SU-DHL-6 (cell line): Measurements from ENCODE around the gene MAL.

Source experiments
- CTCF ChIP-seq: fragments of 200-600 bp; sonication (generic); IDR thresholded peaks from one replicate; pipeline ENCODE4 v1.5.1; 2017; ENCODE audit warnings: antibody characterized with exemption, mild to moderate bottlenecking, low read length, moderate library complexity; ENCODE audit not compliant: insufficient read depth, poor library complexity, severe bottlenecking
- EZH2phosphoT487 ChIP-seq: fragments of 200-600 bp; sonication (generic), shearing (Covaris generic); conservative IDR thresholded peaks from 2 replicates; pipeline ENCODE4 v1.6.1; 2018; ENCODE audit warnings: mild to moderate bottlenecking, antibody characterized with exemption, low read length, moderate library complexity, mixed read lengths

DNA sequence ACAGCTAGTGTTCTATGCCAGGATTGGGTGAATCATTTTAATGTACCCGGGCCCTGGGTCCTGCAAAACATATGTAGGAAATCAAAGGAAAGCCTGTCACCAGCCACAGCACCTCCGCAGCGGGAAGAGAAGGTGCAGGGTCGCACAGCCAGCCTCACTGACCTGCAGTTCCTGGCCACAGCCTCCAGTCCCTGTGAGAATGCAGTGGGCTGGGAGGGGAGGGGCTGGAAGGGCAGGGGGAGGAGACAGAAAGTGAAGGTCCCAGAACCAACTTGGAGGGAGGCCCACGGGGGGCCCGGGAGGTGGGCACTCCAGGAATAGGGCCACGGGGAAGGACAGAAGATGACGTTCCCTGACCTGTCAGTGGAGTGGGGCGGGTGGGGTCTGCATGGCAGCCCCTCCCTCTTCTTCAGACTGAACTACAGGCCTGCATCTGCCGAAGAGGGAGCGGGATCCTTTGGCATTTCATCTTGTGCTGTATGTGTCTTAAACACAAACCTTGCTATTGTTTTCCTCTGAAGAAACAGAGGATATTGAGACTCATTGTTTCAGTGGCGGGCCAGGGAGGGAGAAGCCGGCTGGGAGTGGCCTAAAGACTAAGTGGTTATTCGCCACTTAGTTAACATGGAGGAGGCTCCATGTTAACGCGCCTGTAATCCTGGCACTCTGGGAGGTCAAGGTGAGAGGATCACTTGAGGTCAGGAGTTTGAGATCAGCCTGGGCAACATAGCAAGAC lies 7.5 kb downstream of the MAL start:
- no peak for TF ChIP-seq CTCF
- no peak for TF ChIP-seq EZH2phosphoT487
